IPS DF 4.7 (cell line): ENCODE measurements around the gene MAP1B.
"Not testable (repeated sequence)": the region's sequence is repeated elsewhere in the genome, so short reads cannot be mapped to it uniquely, and the experiment has no call there.

Experiments
- DNase-seq: peaks from one replicate; pipeline ENCODE4 v3.0.0-alpha.2; 2013; ENCODE audit warnings: low spot score; ENCODE audit errors: extremely low read depth

MAP1B gene

GRCh38 chr5:72160959-72161358 lies 53.7 kb downstream of the MAP1B start:
- DNase-seq = no peak

GRCh38 chr5:72161951-72162350 lies 54.7 kb downstream of the MAP1B start:
- no peak for DNase-seq

DNA sequence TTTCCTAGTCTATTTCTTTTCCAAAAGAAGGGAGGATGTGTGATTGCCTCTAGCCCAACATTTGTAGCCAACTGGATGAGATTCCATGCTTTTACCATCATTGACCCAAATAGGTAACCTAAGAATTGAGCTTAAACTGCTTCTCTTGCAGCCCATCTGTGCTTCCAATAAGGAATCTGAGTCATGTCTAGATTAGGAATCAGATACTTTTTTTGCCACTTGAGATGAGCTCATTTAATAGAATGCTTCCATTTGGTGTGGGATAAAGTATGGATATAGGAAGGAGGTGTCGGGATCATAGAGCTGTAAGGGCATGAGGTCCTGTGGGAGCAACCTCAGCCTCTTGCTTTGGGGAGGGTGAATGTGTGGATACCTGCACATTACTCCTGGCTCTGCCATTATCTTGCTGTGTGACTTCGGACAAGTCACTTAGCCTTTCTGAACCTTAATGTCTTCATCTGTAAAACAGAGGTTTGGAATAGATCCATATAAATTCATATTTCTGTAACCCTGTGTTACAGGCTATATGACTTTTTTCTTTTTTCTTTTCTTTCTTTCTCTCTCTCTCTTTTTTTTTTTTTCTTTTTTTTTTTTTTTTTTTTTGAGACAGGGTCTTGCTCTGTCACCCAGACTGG lies 56.2 kb downstream of the MAP1B start:
- DNase-seq = no peak

DNA sequence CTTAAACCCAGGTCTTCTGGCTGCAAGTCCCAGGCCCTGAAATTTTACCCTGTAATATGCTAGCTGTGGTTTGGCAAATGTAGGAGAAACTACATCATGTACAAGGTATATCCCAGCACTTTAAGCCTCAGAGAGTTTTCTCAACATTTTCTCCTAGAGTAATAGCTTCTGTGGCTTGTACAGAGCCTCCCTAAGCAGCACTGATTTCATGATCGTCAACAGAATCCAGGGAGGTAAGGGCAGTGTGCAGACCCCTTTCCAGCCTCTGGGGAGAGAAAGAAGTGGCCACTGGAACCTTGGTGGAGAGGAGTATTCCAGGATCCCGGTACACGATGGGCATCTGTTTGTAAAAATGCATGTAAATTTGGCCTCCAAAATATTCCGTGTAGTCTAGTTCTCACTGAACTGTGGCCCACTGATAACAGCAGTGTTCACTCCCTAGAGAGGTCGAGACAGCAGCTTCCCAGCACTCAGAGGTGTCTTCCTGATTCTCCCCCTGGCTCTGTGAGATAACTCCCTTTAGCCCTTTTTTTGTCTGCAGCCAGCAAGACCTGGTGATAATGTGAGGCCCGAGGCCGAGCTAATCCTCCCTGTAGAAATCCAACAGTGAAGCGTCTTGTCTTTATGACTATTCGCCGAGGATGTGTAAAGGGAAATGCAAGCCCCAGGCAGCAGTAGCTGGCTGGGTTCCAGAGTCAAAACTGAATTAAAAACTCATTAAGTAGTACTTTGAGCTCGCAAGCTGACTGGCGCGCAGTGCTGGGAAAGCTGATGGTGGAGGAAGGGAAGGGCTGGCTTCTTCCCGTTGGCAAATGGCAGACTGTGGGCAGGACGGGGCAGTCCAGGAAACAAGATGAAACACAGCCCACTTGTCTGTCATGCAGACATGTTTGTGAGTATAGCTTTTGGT lies 59.0 kb downstream of the MAP1B start:
- no peak for DNase-seq

GRCh38 chr5:72167257-72167656 lies 60.0 kb downstream of the MAP1B start:
- DNase-seq = no peak

GRCh38 chr5:72167804-72168203 lies 60.5 kb downstream of the MAP1B start:
- no peak for DNase-seq

GRCh38 chr5:72170101-72170500 lies 62.8 kb downstream of the MAP1B start:
- DNase-seq = no peak

DNA sequence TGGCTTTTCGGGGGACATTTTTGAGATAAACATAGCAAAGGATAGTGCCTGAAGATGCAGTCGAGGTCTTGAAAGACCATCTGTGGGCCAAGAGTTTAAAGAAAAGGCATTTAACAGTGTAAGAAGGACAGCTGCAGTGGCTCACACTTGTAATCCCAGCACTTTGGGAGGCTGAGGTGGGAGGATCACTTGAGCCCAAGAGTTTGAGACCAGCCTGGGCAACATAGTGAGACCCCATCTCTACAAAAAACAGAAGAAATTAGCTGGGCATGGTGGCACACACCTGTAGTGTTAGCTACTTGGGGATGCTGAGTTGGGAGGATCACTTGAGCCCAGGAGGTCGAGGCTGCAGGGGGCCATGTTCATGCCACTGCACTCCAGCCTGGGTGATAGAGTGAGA lies 63.9 kb downstream of the MAP1B start:
- not testable (repeated sequence) for DNase-seq

DNA sequence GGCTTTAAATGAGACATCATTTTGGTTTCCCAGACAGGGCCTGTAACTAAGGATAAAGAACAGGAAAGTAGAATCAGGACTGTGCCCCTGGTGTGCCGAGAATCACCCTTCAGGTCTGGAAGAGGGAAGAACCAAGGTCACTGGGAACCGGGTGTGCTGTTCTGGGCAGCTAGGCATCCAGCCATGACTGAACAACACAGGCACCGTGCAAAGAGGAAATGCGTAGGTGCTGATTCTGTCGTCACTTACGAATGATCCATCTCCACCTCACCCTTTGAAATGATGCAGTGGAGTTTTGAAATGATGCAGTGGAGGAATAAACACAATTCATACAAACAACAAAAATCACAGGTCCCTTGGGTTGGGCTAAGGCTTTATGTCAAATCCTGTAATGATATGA lies 64.4 kb downstream of the MAP1B start:
- DNase-seq = no peak

DNA sequence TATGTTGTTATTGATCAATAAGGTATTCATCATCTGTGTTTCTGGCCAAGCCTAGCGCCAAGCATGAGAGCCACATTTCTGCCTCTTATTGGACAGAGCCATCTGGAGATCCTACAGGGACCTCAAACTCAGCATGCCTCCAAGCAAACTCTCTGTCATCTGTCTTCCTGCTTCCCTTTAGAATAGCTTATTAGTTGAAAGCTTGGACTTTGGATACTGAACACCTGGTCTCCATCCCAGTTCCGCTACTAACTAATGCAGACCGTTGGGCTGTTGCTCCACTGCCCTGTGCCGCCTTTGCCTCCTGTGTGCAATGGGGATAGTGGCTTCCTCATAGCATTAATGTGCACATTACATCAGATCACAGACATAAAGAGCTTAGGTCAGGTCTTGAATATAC lies 65.5 kb downstream of the MAP1B start:
- no peak for DNase-seq

GRCh38 chr5:72177538-72177937 lies 70.3 kb downstream of the MAP1B start:
- no peak for DNase-seq

DNA sequence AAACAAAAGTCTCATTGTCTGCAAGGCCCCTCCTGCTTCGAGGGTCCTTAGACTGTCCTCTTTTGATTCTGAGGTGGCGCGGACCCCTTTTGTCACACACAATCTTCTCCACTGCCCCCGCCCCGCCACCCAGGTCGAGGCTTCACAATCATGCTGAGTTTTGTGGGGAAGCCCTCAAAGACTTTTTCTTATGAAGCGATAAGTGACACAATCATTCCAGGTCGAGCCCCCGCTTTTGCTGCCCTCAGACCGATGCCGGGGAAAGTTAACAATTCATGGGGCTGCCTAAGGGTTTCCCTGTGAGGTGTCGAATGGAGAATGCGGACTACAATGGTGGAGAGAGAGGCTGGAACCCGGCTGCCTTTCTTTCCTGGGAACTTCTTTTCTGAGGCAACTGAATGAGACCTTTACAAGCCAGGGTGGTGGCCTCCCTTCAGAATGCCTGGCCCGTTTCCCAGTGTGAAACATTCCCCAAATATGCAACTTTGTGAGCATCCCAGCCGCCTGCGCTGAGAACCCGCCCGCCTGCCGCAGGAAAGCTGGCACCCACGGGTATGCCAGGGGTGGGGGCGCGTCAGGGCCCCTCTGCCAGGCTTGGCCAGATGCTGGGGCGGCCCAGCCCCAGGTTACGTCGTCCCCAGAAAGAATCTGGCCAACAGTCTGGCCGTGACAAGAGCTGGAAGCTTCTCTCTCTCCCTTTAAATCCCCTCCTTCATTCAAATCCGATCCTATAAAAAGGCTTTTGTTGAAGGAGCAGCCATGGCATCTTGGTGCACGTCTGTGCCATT lies 71.9 kb downstream of the MAP1B start:
- DNase-seq = no peak

DNA sequence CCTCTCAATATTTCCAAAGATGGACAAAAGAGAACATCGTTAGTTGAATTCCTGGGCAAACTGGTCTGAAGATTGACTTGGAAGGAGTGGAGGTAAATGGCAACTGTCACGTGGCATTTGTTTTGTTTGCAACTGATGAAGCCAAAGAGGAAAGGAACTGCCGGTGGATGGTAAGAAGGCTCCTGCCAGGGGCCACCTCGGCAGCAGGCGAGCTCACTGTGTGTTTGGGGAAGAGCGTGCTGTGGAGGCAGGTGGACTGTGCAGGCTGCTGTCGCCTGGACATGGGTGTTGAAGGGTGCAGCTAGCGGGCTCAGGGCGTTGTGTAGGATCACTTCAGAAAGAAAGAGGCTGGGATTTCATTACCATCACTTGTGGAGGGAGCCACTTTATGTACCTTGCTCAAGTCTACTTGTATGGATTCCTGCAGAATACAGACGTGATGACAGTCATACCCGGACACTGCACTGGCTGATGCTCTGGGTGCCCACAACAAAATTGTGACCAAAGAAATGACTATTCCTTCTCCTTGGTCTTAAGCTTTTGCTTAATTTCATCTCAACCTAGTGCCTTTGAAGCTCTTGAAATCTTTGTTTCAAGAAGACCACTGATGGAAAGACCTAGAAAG lies 72.7 kb downstream of the MAP1B start:
- DNase-seq = no peak

GRCh38 chr5:72180925-72181324 lies 73.7 kb downstream of the MAP1B start:
- no peak for DNase-seq

GRCh38 chr5:72182686-72183085 lies 75.4 kb downstream of the MAP1B start:
- DNase-seq = no peak

DNA sequence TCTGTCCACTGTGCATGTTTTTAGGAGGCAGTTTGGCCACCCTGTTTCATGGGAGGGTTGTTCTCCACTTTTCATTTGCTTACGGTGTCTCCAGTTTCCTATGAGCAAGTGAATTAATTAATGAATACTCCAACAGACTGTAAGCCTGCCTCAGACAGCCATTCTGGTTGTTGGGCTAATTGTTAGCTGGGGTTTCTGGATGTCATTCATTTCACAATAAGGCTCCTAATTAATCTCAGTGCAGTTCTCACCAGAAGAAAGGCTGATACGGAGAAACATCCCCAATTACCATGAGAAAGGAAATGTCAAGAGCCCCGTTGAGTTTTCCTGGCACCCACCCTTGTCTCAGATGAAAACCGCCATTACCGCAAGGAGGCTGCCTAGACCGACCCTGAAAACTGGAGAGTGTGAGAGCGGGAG lies 75.8 kb downstream of the MAP1B start:
- DNase-seq = no peak

DNA sequence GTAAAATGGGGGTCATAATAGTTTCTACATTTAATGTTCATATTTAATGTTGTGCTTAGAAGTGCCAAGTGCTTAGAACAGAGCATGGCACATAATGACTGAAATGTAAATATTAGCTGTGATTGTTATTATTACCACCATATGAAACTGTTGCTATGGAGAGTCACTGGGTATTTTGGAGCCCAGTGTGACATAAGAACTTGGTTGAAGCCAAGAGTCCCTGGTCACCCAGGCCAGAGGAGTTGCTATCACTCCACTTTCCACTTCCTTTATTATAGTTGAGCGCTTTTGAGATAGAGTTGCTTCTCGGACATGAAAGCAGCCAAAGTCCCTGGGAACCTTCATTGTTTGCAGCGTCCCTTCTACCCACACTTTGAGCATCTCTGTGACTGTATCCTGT lies 77.1 kb downstream of the MAP1B start:
- DNase-seq = no peak

DNA sequence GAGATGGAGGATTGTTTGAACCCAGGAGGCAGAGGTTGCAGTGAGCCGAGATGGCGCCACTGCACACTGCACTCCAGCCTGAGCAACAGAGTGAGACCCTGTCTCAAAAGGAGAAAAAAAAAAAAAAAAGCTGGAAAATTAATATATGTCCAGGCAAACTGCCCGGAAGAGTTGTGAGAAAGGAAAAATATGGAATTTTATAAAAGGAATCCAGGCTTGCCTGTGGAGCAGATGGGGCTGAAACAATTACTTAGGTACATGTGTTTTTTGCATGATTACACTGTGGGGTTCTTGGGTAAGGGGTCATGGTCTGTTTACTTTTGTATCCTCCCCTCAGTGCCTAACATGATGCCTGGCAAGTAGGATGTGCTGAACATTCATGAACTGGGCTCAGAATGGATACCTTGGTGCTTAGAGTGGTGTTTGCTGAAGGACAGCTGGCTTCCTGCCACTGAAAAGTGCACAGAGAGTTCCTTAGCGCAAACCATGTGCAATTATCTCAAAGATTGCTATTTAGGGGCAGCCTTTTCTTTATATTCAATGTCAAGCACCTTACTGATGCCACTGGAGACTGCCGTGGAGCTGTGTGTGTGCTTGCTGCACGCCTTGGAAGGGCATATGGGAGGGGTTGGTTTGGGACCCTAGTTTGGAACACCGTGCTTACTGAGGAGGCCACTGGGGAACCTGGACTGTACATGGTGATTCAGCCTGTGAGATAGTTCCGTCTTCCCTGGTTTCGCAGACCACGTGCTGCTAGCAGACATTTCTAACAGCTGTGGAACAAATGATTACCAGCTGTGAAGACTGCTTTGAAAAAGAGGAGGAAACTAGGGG lies 78.4 kb downstream of the MAP1B start:
- no peak for DNase-seq

GRCh38 chr5:72187388-72188075 lies 80.3 kb downstream of the MAP1B start:
- no peak for DNase-seq

DNA sequence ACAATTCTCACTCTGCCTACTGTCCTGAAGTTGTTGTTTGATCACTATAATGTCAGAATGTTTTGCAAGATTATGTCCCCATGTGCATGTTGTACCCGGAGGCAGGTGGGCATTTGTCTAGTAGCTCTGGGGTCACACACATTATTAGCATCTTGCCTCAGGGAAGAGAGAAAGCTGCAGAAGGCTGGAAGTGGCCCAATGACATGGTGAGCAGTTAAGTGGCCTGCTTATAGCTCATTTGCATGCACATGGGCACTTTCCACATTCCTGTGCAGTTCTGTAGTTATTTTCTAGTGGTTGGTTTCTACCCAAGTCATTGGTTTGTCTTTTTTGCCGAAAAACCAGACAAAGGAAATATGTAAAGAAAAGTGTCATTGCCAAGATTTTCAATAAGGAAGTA lies 80.9 kb downstream of the MAP1B start:
- DNase-seq = no peak
